ENCODE data around the gene PLEKHA6.

DNA sequence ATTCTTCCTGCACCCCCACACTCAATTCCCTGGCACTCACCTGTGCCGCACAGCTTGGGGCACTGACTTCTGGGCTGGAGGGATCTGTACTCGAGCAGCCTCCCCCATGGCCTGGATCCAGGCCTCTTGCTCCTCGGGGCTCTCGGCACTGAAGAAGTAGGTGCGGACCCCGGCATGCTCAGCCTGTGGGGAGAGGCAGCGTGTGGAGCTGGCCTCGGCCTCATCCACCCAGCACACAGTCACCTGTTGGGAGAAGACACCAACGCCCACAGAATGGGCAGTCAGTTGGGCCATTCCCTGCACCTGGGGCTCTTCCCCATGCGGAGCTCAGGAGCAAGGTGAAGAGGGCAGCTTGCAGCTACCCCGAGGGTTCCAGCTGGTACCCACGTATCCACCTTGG lies 98.5 kb downstream of the PLEKHA6 start:
- TF ChIP-seq CTCF (conservative IDR thresholded peaks at IDR 0.05; ENCODE audit: low read depth, low read length): no peak
- no peak for TF ChIP-seq ELK1 (IDR thresholded peaks at IDR 0.05; ENCODE audit: borderline replicate concordance, low read depth, low read length)

Data from IMR-90 (cell line).